GM12873 (cell line): ENCODE results near the gene TBC1D25.

ENCODE experiments used
- CTCF ChIP-seq: IDR thresholded peaks from 2 replicates; pipeline ENCODE4 v1.5.1; 2012; ENCODE audit warnings: low read depth, mild to moderate bottlenecking, moderate library complexity, low read length, control low read depth; ENCODE audit not compliant: insufficient read depth; ENCODE audit errors: missing control alignments

TBC1D25 gene

GRCh38 chrX:48530736-48531135 is 8.8 kb upstream of the TBC1D25 start:
- TF ChIP-seq CTCF, result no peak

GRCh38 chrX:48531358-48531959 is 8.1 kb upstream of the TBC1D25 start:
- no peak for TF ChIP-seq CTCF

- TF ChIP-seq CTCF, result no peak
Measured at GRCh38 chrX:48532161-48532560, 7.4 kb upstream of the TBC1D25 start.

GRCh38 chrX:48533165-48533564 is 6.3 kb upstream of the TBC1D25 start:
- TF ChIP-seq CTCF, result no peak

- no peak for TF ChIP-seq CTCF
Measured at GRCh38 chrX:48538641-48539344, 721 bp upstream of the TBC1D25 start.

- no peak for TF ChIP-seq CTCF
Measured at GRCh38 chrX:48540028-48540375, 488 bp downstream of the TBC1D25 start.

- TF ChIP-seq CTCF, result no peak
Measured at GRCh38 chrX:48540480-48540879, 966 bp downstream of the TBC1D25 start.
